ENCODE measurements around the gene DLX2. TPM values are rescaled to one million over a fixed set of nuclear protein-coding genes. Genes with fewer than 3 reads are reported as not detected.

DLX2 gene
- total RNA-seq, 2 donors from 2014 or later = not detected

DNA sequence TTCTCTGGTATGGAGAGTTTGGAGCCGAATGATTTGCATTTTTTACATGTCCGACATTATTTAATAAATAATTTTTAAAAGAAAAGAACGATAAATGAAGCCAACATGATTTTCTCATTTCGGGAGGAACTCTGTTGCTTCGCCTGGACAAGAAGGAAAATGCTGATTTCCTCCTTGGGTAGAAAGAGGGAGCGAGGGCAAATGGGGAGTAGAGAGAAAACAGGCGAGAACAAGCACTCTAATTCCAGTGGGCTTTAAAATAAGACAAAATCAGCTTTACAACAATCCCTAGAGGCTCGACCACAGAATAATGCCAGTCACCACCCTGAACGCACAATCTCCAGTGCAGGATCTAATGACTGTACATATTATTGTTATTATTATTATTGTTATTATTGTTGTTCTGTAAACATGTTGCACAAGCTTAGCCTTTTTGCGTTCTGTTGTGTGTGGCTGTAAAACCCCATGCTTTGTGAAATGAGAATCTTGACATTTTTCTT lies 13.6 kb downstream of the DLX2 start:
- Histone ChIP-seq H3K27ac (no peak overlapping the region), H3K4me1 (peaks cover 0 to 36% of the 10 kb centered on the region in 2 donors), H3K27me3 (peaks cover 87 to 99% of the 10 kb centered on the region in 2 donors), H3K4me3 (no peak overlapping the region), H3K36me3 (no peaks in the 10 kb centered on the region), H3K9me3 (no peaks in the 10 kb centered on the region)
- TF ChIP-seq, protein P1, sequence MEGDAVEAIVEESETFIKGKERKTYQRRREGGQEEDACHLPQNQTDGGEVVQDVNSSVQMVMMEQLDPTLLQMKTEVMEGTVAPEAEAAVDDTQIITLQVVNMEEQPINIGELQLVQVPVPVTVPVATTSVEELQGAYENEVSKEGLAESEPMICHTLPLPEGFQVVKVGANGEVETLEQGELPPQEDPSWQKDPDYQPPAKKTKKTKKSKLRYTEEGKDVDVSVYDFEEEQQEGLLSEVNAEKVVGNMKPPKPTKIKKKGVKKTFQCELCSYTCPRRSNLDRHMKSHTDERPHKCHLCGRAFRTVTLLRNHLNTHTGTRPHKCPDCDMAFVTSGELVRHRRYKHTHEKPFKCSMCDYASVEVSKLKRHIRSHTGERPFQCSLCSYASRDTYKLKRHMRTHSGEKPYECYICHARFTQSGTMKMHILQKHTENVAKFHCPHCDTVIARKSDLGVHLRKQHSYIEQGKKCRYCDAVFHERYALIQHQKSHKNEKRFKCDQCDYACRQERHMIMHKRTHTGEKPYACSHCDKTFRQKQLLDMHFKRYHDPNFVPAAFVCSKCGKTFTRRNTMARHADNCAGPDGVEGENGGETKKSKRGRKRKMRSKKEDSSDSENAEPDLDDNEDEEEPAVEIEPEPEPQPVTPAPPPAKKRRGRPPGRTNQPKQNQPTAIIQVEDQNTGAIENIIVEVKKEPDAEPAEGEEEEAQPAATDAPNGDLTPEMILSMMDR (IDR thresholded peaks at IDR 0.05) = no peak
- DNase-seq (ENCODE audit: low spot score) = no peak

DNA sequence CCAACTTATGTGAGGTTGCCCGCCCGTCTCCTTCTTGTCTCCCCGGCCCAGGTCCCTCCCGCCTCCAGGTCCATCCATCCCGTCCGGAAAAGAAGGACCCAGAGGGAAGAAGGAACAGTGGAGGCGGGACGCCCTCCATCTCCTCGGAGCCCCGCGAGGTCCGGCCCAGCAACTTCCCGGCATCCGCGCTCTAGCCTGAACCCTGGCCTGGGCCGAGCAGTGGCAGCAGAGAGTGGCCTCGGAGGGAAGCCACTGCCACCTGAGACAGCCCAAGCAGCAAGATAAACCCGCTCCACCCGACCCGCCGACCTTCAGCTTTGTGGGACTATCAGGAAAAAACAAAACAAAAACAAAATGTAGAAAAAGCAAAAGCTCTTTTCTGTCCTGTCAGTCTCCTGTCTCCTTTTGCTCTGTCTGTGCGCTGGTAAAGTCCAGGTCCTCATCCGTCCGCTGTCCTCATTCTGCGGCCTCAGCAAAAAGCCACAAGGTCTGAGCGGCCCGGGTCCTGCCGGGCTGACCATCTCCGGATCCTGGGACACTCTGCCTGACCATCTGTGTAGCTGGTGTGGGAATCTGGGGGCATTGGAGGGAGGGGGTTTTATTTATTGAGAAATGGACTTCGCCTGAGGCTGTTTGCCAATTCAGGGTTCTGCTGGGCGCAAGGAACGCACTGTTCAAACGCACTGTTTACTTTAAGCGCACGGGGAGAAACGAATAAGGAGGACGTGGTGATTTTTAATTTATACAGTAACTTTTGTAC lies 14.3 kb downstream of the DLX2 start:
- H3K36me3 ChIP-seq = no peaks in the 10 kb centered on the region

GRCh38 chr2:172087780-172088244 lies 14.9 kb downstream of the DLX2 start:
- no peak overlapping the region for H3K27ac ChIP-seq
- H3K9me3 ChIP-seq = no peaks in the 10 kb centered on the region
- H3K4me1 ChIP-seq = peaks cover 0 to 40% of the 10 kb centered on the region in 2 donors
- H3K4me3 ChIP-seq = no peak overlapping the region
- TF ChIP-seq, protein P1 (IDR thresholded peaks at IDR 0.05) = no peak
- peaks cover 88 to 99% of the 10 kb centered on the region in 2 donors for H3K27me3 ChIP-seq
- DNase-seq (ENCODE audit: low spot score) = no peak
- H3K36me3 ChIP-seq = no peaks in the 10 kb centered on the region

More for the DNA sequence above, 14.3 kb downstream of the DLX2 start:
- Histone ChIP-seq H3K27ac (no peak overlapping the region), H3K4me1 (peaks cover 0 to 34% of the 10 kb centered on the region in 2 donors), H3K9me3 (no peaks in the 10 kb centered on the region), H3K27me3 (peaks cover 88 to 99% of the 10 kb centered on the region in 2 donors), H3K4me3 (no peak overlapping the region)
- TF ChIP-seq, protein P1 (IDR thresholded peaks at IDR 0.05) = no peak
- no peak for DNase-seq (ENCODE audit: low spot score)

GRCh38 chr2:172087207-172087779 lies 15.4 kb downstream of the DLX2 start:
- no peak overlapping the region for H3K4me3 ChIP-seq
- TF ChIP-seq, protein P1 (IDR thresholded peaks at IDR 0.05) = no peak
- peaks cover 0 to 45% of the 10 kb centered on the region in 2 donors for H3K4me1 ChIP-seq
- no peak overlapping the region for H3K27ac ChIP-seq
- DNase-seq (ENCODE audit: low spot score) = no peak
- peaks cover 88 to 100% of the 10 kb centered on the region in 2 donors for H3K27me3 ChIP-seq
- H3K36me3 ChIP-seq = no peaks in the 10 kb centered on the region
- no peaks in the 10 kb centered on the region for H3K9me3 ChIP-seq

GRCh38 chr2:172086241-172087206 lies 16.2 kb downstream of the DLX2 start:
- peak overlapping the region in 1 of 2 donors; percentile 49 for H3K4me3 ChIP-seq

More at GRCh38 chr2:172086241-172087206, 16.2 kb downstream of the DLX2 start:
- Histone ChIP-seq H3K36me3 (no peaks in the 10 kb centered on the region), H3K27ac (no peak overlapping the region), H3K4me1 (peaks cover 0 to 45% of the 10 kb centered on the region in 2 donors), H3K9me3 (no peaks in the 10 kb centered on the region), H3K27me3 (peaks cover 90 to 100% of the 10 kb centered on the region in 2 donors)
- no peak for DNase-seq (ENCODE audit: low spot score)
- TF ChIP-seq, protein P1 (IDR thresholded peaks at IDR 0.05) = no peak

All from right atrium auricular region (tissue), 2 donors.